Natural killer cell treated with Interleukin-12 subunit alpha and Interleukin-12 subunit beta and Interleukin-15 and Interleukin-18, amount 100 ng/mL, for 72 hours (primary cell): ENCODE data around the gene HK3. TPM values are rescaled to one million over a fixed set of nuclear protein-coding genes. Genes with fewer than 3 reads are reported as not detected.

ENCODE experiments used
- ATAC-seq, 2 donors: fragments of 150-1000 bp; cut with Tn5 transposase in 1 of 2; sonication (Bioruptor Pico), chemical (Tn5 transposase) in 1 of 2; 2 replicates each; pipeline ENCODE4 v1.10.0; 2021
- DNase-seq: peaks from one replicate; pipeline ENCODE4 v3.0.0; 2022; ENCODE audit warnings: low spot score
- H3K27ac Mint-ChIP-seq, 2 donors: 1 replicate in 1 of 2; 2 replicates in 1 of 2; pipeline ENCODE4 v1.8.0; 2022; ENCODE audit warnings: mixed read lengths in 2 of 2, mild to moderate bottlenecking in 1 of 2, moderate library complexity in 1 of 2
- H3K27me3 Mint-ChIP-seq, 2 donors: 1 replicate in 1 of 2; 2 replicates in 1 of 2; pipeline ENCODE4 v1.8.0; 2022; ENCODE audit warnings: mixed read lengths in 2 of 2
- H3K36me3 Mint-ChIP-seq: one replicate; pipeline ENCODE4 v1.8.0; 2022; ENCODE audit warnings: mixed read lengths
- H3K4me1 Mint-ChIP-seq, 2 donors: 1 replicate in 1 of 2; 2 replicates in 1 of 2; pipeline ENCODE4 v1.8.0; 2022; ENCODE audit warnings: low read depth in 2 of 2, mixed read lengths in 2 of 2, mild to moderate bottlenecking in 1 of 2
- H3K4me3 Mint-ChIP-seq: one replicate; pipeline ENCODE4 v1.8.0; 2022; ENCODE audit warnings: mixed read lengths
- H3K9me3 Mint-ChIP-seq: 2 replicates; pipeline ENCODE4 v1.8.0; 2022; ENCODE audit warnings: mixed read lengths
- total RNA-seq, 2 donors: library from RNA; stranded (reverse); gene quantifications; one replicate each; pipeline ENCODE4 v1.2.3, GENCODE V29; 2022

Gene HK3
- total RNA-seq, 2 donors from 2014 or later: 0.36 to 13.3 TPM

GRCh38 chr5:176916337-176916736 is 17.2 kb upstream of the HK3 start:
- no peak overlapping the region for H3K27ac Mint-ChIP-seq
- no peak for DNase-seq
- peaks cover 9% of the 10 kb centered on the region for H3K36me3 Mint-ChIP-seq
- H3K9me3 Mint-ChIP-seq: no peaks in the 10 kb centered on the region
- H3K4me3 Mint-ChIP-seq: no peak overlapping the region
- no peak for ATAC-seq
- no peaks in the 10 kb centered on the region for H3K27me3 Mint-ChIP-seq
- peaks cover 10 to 24% of the 10 kb centered on the region in 2 donors for H3K4me1 Mint-ChIP-seq

GRCh38 chr5:176915906-176916305 is 16.8 kb upstream of the HK3 start:
- H3K36me3 Mint-ChIP-seq: peaks cover 9% of the 10 kb centered on the region
- no peak overlapping the region for H3K4me3 Mint-ChIP-seq
- DNase-seq: no peak
- H3K27ac Mint-ChIP-seq: no peak overlapping the region
- peaks cover 10 to 22% of the 10 kb centered on the region in 2 donors for H3K4me1 Mint-ChIP-seq
- no peaks in the 10 kb centered on the region for H3K9me3 Mint-ChIP-seq
- H3K27me3 Mint-ChIP-seq: no peaks in the 10 kb centered on the region
- ATAC-seq: no peak

GRCh38 chr5:176912115-176912514 is 13.0 kb upstream of the HK3 start:
- Mint-ChIP-seq H3K4me1 (peaks cover 5 to 13% of the 10 kb centered on the region in 2 donors), H3K27ac (no peak overlapping the region), H3K36me3 (peaks cover 14% of the 10 kb centered on the region), H3K4me3 (no peak overlapping the region), H3K9me3 (no peaks in the 10 kb centered on the region), H3K27me3 (no peaks in the 10 kb centered on the region)
- DNase-seq: no peak
- no peak for ATAC-seq

GRCh38 chr5:176908675-176909368 is 9.7 kb upstream of the HK3 start:
- ATAC-seq (no peak), DNase-seq (no peak)
- Mint-ChIP-seq H3K36me3 (peaks cover 44% of the 10 kb centered on the region), H3K9me3 (no peaks in the 10 kb centered on the region), H3K4me3 (no peak overlapping the region), H3K27ac (peak overlapping the region in 1 of 2 donors; percentile 37), H3K4me1 (peaks cover 0 to 3% of the 10 kb centered on the region in 2 donors), H3K27me3 (no peaks in the 10 kb centered on the region)

- H3K27me3 Mint-ChIP-seq: no peaks in the 10 kb centered on the region
- no peak overlapping the region for H3K27ac Mint-ChIP-seq
- no peak for ATAC-seq
- no peak overlapping the region for H3K4me3 Mint-ChIP-seq
- peaks cover 49% of the 10 kb centered on the region for H3K36me3 Mint-ChIP-seq
- DNase-seq: no peak
- peaks cover 1 to 4% of the 10 kb centered on the region in 2 donors for H3K4me1 Mint-ChIP-seq
- H3K9me3 Mint-ChIP-seq: no peaks in the 10 kb centered on the region
These were observed 7.7 kb upstream of the HK3 start for GRCh38 chr5:176906796-176907195.

- no peak for DNase-seq
- H3K4me3 Mint-ChIP-seq: no peak overlapping the region
- peak overlapping the region in 1 of 2 donors; percentile 14 for H3K27ac Mint-ChIP-seq
- H3K27me3 Mint-ChIP-seq: no peaks in the 10 kb centered on the region
- no peaks in the 10 kb centered on the region for H3K9me3 Mint-ChIP-seq
- no peak for ATAC-seq
- peaks cover 51% of the 10 kb centered on the region for H3K36me3 Mint-ChIP-seq
- H3K4me1 Mint-ChIP-seq: peaks cover 3 to 7% of the 10 kb centered on the region in 2 donors
These were observed 7.0 kb upstream of the HK3 start for GRCh38 chr5:176906126-176906525.

- Mint-ChIP-seq H3K9me3 (no peaks in the 10 kb centered on the region), H3K4me1 (peaks cover 10 to 16% of the 10 kb centered on the region in 2 donors), H3K27me3 (no peaks in the 10 kb centered on the region), H3K27ac (no peak overlapping the region), H3K4me3 (no peak overlapping the region), H3K36me3 (peaks cover 51% of the 10 kb centered on the region)
- DNase-seq (no peak), ATAC-seq (no peak)
These were observed 5.1 kb upstream of the HK3 start for GRCh38 chr5:176904276-176904675.

GRCh38 chr5:176902911-176903664 is 3.9 kb upstream of the HK3 start:
- ATAC-seq (no peak), DNase-seq (no peak)
- peaks cover 43% of the 10 kb centered on the region for H3K36me3 Mint-ChIP-seq
- H3K27me3 Mint-ChIP-seq: no peaks in the 10 kb centered on the region
- peaks cover 15 to 19% of the 10 kb centered on the region in 2 donors for H3K4me1 Mint-ChIP-seq
- no peak overlapping the region for H3K4me3 Mint-ChIP-seq
- H3K27ac Mint-ChIP-seq: no peak overlapping the region
- H3K9me3 Mint-ChIP-seq: no peaks in the 10 kb centered on the region

- H3K4me1 Mint-ChIP-seq: peaks cover 15 to 19% of the 10 kb centered on the region in 2 donors
- H3K27ac Mint-ChIP-seq: peak overlapping the region; percentile 55 to 67
- H3K9me3 Mint-ChIP-seq: no peaks in the 10 kb centered on the region
- peaks cover 37% of the 10 kb centered on the region for H3K36me3 Mint-ChIP-seq
- ATAC-seq (no peak), DNase-seq (no peak)
- H3K4me3 Mint-ChIP-seq: no peak overlapping the region
- peaks cover 0 to 5% of the 10 kb centered on the region in 2 donors for H3K27me3 Mint-ChIP-seq
These were observed 3.1 kb upstream of the HK3 start for GRCh38 chr5:176902102-176902814.

GRCh38 chr5:176901260-176902101 is 2.3 kb upstream of the HK3 start:
- DNase-seq (no peak), ATAC-seq (peak in 1 of 2 donors; percentile 50)
- Mint-ChIP-seq H3K4me3 (peak overlapping the region; percentile 3), H3K4me1 (peaks cover 15 to 19% of the 10 kb centered on the region in 2 donors), H3K27me3 (peaks cover 0 to 5% of the 10 kb centered on the region in 2 donors), H3K27ac (peak overlapping the region; percentile 55 to 67), H3K36me3 (peaks cover 31% of the 10 kb centered on the region), H3K9me3 (no peaks in the 10 kb centered on the region)

GRCh38 chr5:176900780-176901204 is 1.6 kb upstream of the HK3 start:
- Mint-ChIP-seq H3K27ac (peak overlapping the region; percentile 11 to 67), H3K4me3 (no peak overlapping the region), H3K27me3 (peaks cover 0 to 5% of the 10 kb centered on the region in 2 donors)

GRCh38 chr5:176899946-176900779 is 1.0 kb upstream of the HK3 start:
- no peaks in the 10 kb centered on the region for H3K9me3 Mint-ChIP-seq
- peaks cover 18% of the 10 kb centered on the region for H3K36me3 Mint-ChIP-seq
- H3K4me1 Mint-ChIP-seq: peaks cover 15 to 19% of the 10 kb centered on the region in 2 donors
- peak overlapping the region; percentile 67 for H3K4me3 Mint-ChIP-seq
- no peak for ATAC-seq
- H3K27ac Mint-ChIP-seq: peak overlapping the region; percentile 16 to 30
- DNase-seq: no peak
- H3K27me3 Mint-ChIP-seq: peaks cover 0 to 5% of the 10 kb centered on the region in 2 donors

More at GRCh38 chr5:176900780-176901204, 1.6 kb upstream of the HK3 start:
- Mint-ChIP-seq H3K9me3 (no peaks in the 10 kb centered on the region), H3K4me1 (peaks cover 15 to 19% of the 10 kb centered on the region in 2 donors), H3K36me3 (peaks cover 25% of the 10 kb centered on the region)
- ATAC-seq: no peak
- DNase-seq: no peak
